ENCODE data around the gene ARHGAP22.

Gene ARHGAP22

DNA sequence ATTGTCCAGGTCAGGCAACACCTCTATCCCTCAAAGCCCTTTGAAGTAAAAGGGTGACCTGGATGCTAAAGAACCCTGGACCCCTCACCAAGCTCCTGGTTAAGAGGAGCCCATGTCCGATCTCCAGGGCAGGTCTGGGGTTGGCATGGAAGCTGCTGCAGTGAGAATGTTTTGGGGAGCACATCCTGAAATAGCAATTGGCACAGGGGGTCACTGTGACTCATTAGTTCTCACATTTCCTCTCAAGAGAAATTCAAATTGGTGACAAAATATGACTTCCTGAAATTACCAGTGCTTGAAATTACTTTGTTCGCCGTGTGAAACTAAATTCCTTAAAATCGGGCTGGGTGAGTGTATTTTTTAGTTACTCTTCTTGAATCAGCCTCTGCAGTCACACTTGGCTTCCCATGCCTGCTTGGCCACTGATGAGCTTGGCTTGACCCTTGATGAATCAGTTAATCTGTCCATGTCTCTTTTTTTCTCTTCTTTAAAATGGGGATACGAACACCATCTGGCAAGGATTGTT is 18.8 kb upstream of the ARHGAP22 start:
- no peaks in the 10 kb centered on the region for H3K9me3 Mint-ChIP-seq
- no peak overlapping the region for H3K27ac Mint-ChIP-seq
- peaks cover 31% of the 10 kb centered on the region for H3K4me1 Mint-ChIP-seq
- no peak for ATAC-seq (ENCODE audit: low read depth)
- H3K27me3 Mint-ChIP-seq: peaks cover 4% of the 10 kb centered on the region
- no peak overlapping the region for H3K4me3 Mint-ChIP-seq
- DNase-seq (ENCODE audit: low spot score in 2 of 2): no peak
- H3K36me3 Mint-ChIP-seq: no peaks in the 10 kb centered on the region

DNA sequence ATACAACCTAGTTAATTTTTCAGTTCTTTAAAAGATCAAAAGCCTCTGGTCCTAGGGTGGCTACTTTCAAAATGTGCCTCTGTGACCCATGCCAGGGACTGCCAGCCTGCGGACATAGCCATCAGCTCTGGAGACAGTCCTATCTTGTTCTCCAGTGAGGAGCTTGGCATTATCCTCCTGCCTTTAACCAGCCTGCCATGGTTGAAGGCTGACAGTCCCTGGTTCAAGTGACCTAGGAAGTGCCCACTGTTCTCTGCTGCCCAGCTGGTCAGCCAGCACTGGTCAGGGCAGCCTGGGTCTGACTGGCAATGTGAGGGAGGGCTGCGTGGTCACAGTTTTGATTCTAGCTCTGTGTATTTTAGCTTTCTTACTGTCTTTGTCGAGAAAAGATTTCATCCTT is 18.1 kb upstream of the ARHGAP22 start:
- DNase-seq (ENCODE audit: low spot score in 2 of 2): no peak
- Mint-ChIP-seq H3K27me3 (peaks cover 4% of the 10 kb centered on the region), H3K36me3 (no peaks in the 10 kb centered on the region), H3K4me1 (peaks cover 31% of the 10 kb centered on the region), H3K4me3 (no peak overlapping the region), H3K27ac (no peak overlapping the region), H3K9me3 (no peaks in the 10 kb centered on the region)
- ATAC-seq (ENCODE audit: low read depth): no peak

DNA sequence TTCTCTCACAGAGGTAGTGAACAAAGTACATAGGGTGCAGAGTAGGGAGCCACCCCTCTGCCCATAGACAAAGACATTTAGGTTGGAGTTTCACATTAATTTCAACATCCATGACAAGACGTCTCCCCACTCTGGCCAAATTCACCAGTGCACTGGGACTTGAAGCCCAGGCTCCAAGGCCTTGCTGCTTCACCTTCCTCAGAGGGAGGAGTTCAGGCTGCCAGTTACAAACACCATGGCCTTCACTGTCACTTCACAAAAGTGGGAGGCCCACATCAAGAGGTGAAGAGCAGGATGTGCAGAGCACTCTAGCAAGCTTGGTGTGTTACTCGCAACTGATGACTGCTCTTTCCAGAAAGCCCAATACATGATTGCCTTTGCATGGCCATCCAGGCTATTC is 15.8 kb upstream of the ARHGAP22 start:
- ATAC-seq (ENCODE audit: low read depth): no peak

DNA sequence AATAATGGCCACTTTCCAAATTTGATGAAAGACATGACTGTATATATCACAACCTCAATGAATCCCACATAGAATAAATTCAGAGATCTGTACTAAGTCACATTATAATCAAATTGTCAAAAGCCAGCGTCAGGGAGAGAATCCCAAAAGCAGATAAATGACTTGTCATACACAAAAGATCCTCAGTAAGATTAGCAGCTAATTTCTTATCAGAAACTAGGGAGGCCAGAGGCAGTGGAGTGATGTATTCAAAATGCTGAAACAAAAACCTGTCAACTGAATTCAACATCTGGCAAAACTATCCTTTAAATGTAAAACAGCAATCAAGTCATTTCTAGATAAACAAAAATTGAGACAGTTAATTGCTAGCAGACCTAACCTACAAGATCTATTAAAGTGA is 11.6 kb upstream of the ARHGAP22 start:
- Mint-ChIP-seq H3K9me3 (no peaks in the 10 kb centered on the region), H3K4me1 (peaks cover 10% of the 10 kb centered on the region), H3K27me3 (peaks cover 12% of the 10 kb centered on the region), H3K4me3 (no peak overlapping the region), H3K27ac (no peak overlapping the region), H3K36me3 (no peaks in the 10 kb centered on the region)
- ATAC-seq (ENCODE audit: low read depth) (no peak), DNase-seq (ENCODE audit: low spot score in 2 of 2) (no peak)

More for the DNA sequence above, 15.8 kb upstream of the ARHGAP22 start:
- H3K36me3 Mint-ChIP-seq: no peaks in the 10 kb centered on the region
- no peaks in the 10 kb centered on the region for H3K9me3 Mint-ChIP-seq
- H3K27me3 Mint-ChIP-seq: peaks cover 5% of the 10 kb centered on the region
- peaks cover 28% of the 10 kb centered on the region for H3K4me1 Mint-ChIP-seq
- DNase-seq (ENCODE audit: low spot score in 2 of 2): no peak
- H3K4me3 Mint-ChIP-seq: no peak overlapping the region
- no peak overlapping the region for H3K27ac Mint-ChIP-seq

- DNase-seq (ENCODE audit: low spot score in 2 of 2) (peak in 1 of 2 donors; percentile 3), ATAC-seq (ENCODE audit: low read depth) (peak; percentile 61)
- no peak overlapping the region for H3K4me3 Mint-ChIP-seq
- no peaks in the 10 kb centered on the region for H3K9me3 Mint-ChIP-seq
- H3K4me1 Mint-ChIP-seq: peaks cover 10% of the 10 kb centered on the region
- H3K36me3 Mint-ChIP-seq: no peaks in the 10 kb centered on the region
- no peak overlapping the region for H3K27ac Mint-ChIP-seq
- H3K27me3 Mint-ChIP-seq: peaks cover 9% of the 10 kb centered on the region
Observed at GRCh38 chr10:48614481-48615390, 9.9 kb upstream of the ARHGAP22 start.

GRCh38 chr10:48613016-48613415 is 8.1 kb upstream of the ARHGAP22 start:
- Mint-ChIP-seq H3K27ac (no peak overlapping the region), H3K4me1 (peaks cover 13% of the 10 kb centered on the region), H3K36me3 (no peaks in the 10 kb centered on the region), H3K9me3 (no peaks in the 10 kb centered on the region), H3K27me3 (peaks cover 12% of the 10 kb centered on the region), H3K4me3 (no peak overlapping the region)
- no peak for ATAC-seq (ENCODE audit: low read depth)
- no peak for DNase-seq (ENCODE audit: low spot score in 2 of 2)

GRCh38 chr10:48612236-48612943 is 7.5 kb upstream of the ARHGAP22 start:
- H3K27ac Mint-ChIP-seq: no peak overlapping the region
- peaks cover 12% of the 10 kb centered on the region for H3K27me3 Mint-ChIP-seq
- ATAC-seq (ENCODE audit: low read depth): no peak
- no peak for DNase-seq (ENCODE audit: low spot score in 2 of 2)
- H3K4me1 Mint-ChIP-seq: peaks cover 16% of the 10 kb centered on the region
- no peaks in the 10 kb centered on the region for H3K36me3 Mint-ChIP-seq
- H3K4me3 Mint-ChIP-seq: no peak overlapping the region
- no peaks in the 10 kb centered on the region for H3K9me3 Mint-ChIP-seq

GRCh38 chr10:48611133-48611532 is 6.3 kb upstream of the ARHGAP22 start:
- Mint-ChIP-seq H3K4me3 (no peak overlapping the region), H3K36me3 (no peaks in the 10 kb centered on the region), H3K9me3 (no peaks in the 10 kb centered on the region), H3K4me1 (peaks cover 18% of the 10 kb centered on the region), H3K27me3 (peaks cover 13% of the 10 kb centered on the region), H3K27ac (no peak overlapping the region)
- no peak for ATAC-seq (ENCODE audit: low read depth)
- no peak for DNase-seq (ENCODE audit: low spot score in 2 of 2)

DNA sequence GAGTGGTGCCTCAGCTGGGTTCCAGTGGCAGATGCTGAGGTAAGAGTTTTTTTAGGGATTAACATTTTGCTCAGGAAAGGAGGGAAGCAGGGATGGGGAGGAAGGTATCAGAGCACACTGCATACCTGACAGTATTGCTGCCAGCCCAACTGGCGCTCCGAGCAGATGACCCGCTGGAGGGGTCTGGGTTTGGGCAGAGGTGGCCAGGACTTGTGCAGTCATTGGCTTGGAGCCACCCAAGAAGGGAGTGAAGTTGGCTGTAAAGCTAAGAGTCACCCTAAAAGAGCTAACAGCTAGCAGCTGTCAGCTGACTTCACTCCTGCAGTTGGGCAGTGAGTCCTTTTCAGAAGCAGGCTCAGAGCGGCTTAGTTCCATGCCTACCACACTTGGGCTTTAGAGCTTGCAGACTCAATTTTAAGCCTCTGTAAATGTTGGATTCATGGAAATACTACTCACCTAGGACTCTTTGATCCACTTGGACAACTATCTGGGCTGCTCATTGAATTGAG is 5.8 kb upstream of the ARHGAP22 start:
- no peak for DNase-seq (ENCODE audit: low spot score in 2 of 2)
- Mint-ChIP-seq H3K9me3 (no peaks in the 10 kb centered on the region), H3K4me1 (peaks cover 22% of the 10 kb centered on the region), H3K27me3 (peaks cover 12% of the 10 kb centered on the region), H3K4me3 (no peak overlapping the region), H3K36me3 (no peaks in the 10 kb centered on the region), H3K27ac (no peak overlapping the region)
- no peak for ATAC-seq (ENCODE audit: low read depth)

DNA sequence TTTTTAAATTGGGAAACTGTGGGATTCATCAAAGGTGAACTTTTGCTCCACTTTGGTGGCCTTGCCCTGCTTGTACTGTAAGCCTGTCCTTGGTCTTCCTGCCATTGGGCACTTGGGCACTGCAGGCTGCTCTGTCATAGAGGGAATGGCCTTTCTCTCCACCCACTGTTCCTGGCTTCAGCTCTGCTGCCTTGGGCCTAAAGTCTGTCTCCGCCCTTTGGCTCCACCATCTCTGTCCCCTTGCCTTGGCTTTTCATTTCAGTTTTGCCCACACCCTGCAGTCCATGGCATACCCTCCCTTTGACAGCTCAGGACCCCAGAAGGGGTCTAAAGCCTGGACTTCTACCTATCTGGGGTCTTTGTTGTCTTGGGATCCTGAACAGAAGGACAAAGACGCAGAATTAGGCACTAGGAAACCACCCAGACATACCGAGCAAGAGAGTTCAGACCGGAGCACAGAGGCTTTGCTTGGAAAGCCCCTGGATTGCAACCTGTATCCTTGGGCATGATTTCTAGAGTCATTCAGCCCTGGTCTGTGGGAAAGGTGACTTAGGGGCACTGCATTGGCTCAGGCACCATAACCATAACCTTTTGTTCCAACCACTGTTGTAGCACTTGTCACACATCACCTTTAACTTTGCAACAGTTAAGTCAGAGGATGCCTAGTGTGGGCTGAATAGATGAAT is 5.2 kb upstream of the ARHGAP22 start:
- ATAC-seq (ENCODE audit: low read depth): no peak
- no peak overlapping the region for H3K27ac Mint-ChIP-seq
- no peak for DNase-seq (ENCODE audit: low spot score in 2 of 2)
- H3K4me1 Mint-ChIP-seq: peaks cover 25% of the 10 kb centered on the region
- H3K27me3 Mint-ChIP-seq: peaks cover 12% of the 10 kb centered on the region
- H3K36me3 Mint-ChIP-seq: no peaks in the 10 kb centered on the region
- no peaks in the 10 kb centered on the region for H3K9me3 Mint-ChIP-seq
- no peak overlapping the region for H3K4me3 Mint-ChIP-seq

DNA sequence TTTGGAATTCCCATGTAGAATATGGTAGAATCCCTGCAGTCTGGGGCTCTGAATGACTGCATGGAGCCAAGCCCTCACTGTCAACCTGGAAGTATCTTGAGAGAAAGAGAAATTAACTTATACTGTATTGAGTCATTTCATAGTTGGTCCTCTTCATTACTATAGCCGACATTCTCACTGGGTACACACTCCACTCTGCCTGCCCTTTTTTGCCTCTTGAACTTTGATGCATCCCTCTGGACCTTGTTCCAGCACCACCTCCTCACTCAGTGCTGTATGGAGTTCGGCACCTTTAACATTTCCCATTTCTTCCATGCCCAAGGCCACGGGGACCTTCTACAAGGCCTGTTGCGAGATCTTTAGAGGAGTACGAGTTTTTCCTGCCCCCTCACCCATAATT is 4.6 kb upstream of the ARHGAP22 start:
- Mint-ChIP-seq H3K4me3 (no peak overlapping the region), H3K36me3 (no peaks in the 10 kb centered on the region), H3K27me3 (peaks cover 12% of the 10 kb centered on the region), H3K27ac (no peak overlapping the region), H3K9me3 (no peaks in the 10 kb centered on the region), H3K4me1 (peaks cover 23% of the 10 kb centered on the region)
- ATAC-seq (ENCODE audit: low read depth): no peak
- no peak for DNase-seq (ENCODE audit: low spot score in 2 of 2)

DNA sequence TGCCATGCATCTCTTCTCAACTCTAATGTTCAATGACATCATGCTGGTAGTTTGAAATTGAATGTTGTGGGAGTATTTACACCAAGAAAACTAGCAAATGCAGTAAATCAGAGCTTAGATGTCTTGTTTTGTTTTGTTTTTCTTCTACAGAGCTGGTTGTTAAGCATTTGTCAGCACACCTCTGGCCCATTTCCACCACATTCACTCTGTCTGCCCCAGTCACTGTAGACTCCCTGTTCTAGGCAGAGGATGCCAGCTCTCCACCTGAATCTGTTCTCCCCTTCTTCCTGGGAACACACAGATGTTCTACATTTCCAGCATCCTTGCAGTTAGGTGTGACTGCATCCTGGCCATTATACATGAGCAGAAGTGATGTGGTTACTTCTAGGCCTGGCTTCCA is 4.1 kb upstream of the ARHGAP22 start:
- Mint-ChIP-seq H3K4me1 (peaks cover 28% of the 10 kb centered on the region), H3K9me3 (no peaks in the 10 kb centered on the region), H3K27me3 (peaks cover 12% of the 10 kb centered on the region), H3K36me3 (no peaks in the 10 kb centered on the region), H3K27ac (no peak overlapping the region), H3K4me3 (no peak overlapping the region)
- ATAC-seq (ENCODE audit: low read depth) (no peak), DNase-seq (ENCODE audit: low spot score in 2 of 2) (no peak)

- ATAC-seq (ENCODE audit: low read depth): peak; percentile 82
- Mint-ChIP-seq H3K9me3 (no peaks in the 10 kb centered on the region), H3K4me1 (peaks cover 28% of the 10 kb centered on the region), H3K36me3 (no peaks in the 10 kb centered on the region), H3K4me3 (no peak overlapping the region), H3K27me3 (peaks cover 12% of the 10 kb centered on the region), H3K27ac (no peak overlapping the region)
- peak; percentile 45 to 48 for DNase-seq (ENCODE audit: low spot score in 2 of 2)
Observed at GRCh38 chr10:48608279-48608681, 3.4 kb upstream of the ARHGAP22 start.

Data from memory B cell (primary cell).